ENCODE data around the gene TBC1D30. TPM values are rescaled to one million over a fixed set of nuclear protein-coding genes. Genes with fewer than 3 reads are reported as not detected.

Gene TBC1D30
- total and polyA plus RNA-seq, 3 experiments from 2014 or later, result 1.7 TPM; not detected in 1

DNA sequence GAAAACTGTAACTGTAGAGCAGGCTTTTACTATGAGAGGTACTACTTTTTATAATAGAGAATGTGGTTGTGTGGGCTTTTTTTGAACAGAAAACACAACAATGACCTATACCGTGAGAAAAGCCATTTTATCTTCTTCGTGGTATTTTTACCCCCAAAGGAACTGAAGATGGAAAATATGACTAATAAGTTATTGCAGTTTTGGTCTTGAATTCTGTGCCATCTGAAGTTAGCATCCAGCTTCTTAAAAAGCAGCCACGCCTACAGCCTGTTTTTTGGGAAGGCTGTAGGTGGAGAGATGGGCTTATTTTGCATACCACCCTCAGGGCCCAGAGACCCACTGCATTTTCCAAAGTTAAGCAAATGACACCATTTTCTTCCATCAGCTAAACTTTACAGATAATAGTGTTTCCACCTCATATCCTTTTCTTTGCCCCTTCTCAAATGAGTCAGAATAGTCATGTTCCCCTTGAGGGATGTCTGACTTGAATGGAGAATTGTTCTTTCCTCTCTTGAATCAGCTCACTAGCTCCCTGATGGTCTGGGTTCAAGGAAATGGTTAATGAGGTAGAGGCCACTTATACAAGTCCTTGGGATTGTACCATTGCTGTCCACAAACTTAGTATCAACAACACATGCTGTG is 53.0 kb downstream of the TBC1D30 start:
- no peak overlapping the region for H3K4me3 Mint-ChIP-seq
- no peaks in the 10 kb centered on the region for H3K4me1 Mint-ChIP-seq
- H3K9me3 Mint-ChIP-seq, result no peaks in the 10 kb centered on the region
- Histone ChIP-seq H3K27ac (ENCODE audit: low read depth, low read length) (no peak overlapping the region), H3K4me3 (ENCODE audit: low read length) (no peak overlapping the region), H3K9me3 (ENCODE audit: low read length) (no peaks in the 10 kb centered on the region), H3K4me1 (ENCODE audit: insufficient read depth, low read length) (no peaks in the 10 kb centered on the region), H3K36me3 (ENCODE audit: insufficient read depth, low read length) (no peaks in the 10 kb centered on the region), H3K27me3 (ENCODE audit: insufficient read depth, low read length, poor library complexity, severe bottlenecking) (no peaks in the 10 kb centered on the region)
- ChIA-PET CTCF (no interaction called here), POLR2A (no interaction called here)
- H3K36me3 Mint-ChIP-seq, result no peaks in the 10 kb centered on the region
- peaks cover 3 to 9% of the 10 kb centered on the region in 2 donors for H3K27me3 Mint-ChIP-seq
- DNase-seq, result no peak
- no peak overlapping the region for H3K27ac Mint-ChIP-seq

DNA sequence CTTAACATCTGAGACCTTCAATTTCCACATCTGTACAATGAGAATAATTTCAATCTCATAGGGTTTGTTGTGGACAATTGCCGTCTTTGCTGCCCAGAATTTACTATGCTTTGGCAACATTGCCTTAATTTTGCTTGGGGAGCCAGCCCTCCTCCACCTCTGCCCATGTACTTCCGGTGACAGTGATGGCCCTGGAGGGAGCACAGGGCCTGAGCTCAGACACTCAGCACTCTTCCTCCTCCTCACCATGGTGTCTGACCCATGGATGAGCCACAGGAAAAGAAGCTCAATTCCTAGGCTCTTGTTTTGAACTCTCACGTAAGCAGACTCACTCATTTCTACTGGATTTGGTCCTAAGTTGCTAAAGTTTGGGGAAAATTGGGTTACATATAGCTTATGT is 58.2 kb downstream of the TBC1D30 start:
- Mint-ChIP-seq H3K36me3 (no peaks in the 10 kb centered on the region), H3K27me3 (peaks cover 4 to 27% of the 10 kb centered on the region in 2 donors), H3K9me3 (no peaks in the 10 kb centered on the region), H3K27ac (no peak overlapping the region), H3K4me1 (no peaks in the 10 kb centered on the region), H3K4me3 (no peak overlapping the region)
- no peaks in the 10 kb centered on the region for H3K9me3 ChIP-seq (ENCODE audit: low read length)
- H3K27ac ChIP-seq (ENCODE audit: low read depth, low read length), result no peak overlapping the region
- no peaks in the 10 kb centered on the region for H3K27me3 ChIP-seq (ENCODE audit: insufficient read depth, low read length, poor library complexity, severe bottlenecking)
- CTCF ChIA-PET, result no interaction called here
- DNase-seq, result no peak
- no peak overlapping the region for H3K4me3 ChIP-seq (ENCODE audit: low read length)
- POLR2A ChIA-PET, result no interaction called here
- H3K4me1 ChIP-seq (ENCODE audit: insufficient read depth, low read length), result no peaks in the 10 kb centered on the region
- no peaks in the 10 kb centered on the region for H3K36me3 ChIP-seq (ENCODE audit: insufficient read depth, low read length)

DNA sequence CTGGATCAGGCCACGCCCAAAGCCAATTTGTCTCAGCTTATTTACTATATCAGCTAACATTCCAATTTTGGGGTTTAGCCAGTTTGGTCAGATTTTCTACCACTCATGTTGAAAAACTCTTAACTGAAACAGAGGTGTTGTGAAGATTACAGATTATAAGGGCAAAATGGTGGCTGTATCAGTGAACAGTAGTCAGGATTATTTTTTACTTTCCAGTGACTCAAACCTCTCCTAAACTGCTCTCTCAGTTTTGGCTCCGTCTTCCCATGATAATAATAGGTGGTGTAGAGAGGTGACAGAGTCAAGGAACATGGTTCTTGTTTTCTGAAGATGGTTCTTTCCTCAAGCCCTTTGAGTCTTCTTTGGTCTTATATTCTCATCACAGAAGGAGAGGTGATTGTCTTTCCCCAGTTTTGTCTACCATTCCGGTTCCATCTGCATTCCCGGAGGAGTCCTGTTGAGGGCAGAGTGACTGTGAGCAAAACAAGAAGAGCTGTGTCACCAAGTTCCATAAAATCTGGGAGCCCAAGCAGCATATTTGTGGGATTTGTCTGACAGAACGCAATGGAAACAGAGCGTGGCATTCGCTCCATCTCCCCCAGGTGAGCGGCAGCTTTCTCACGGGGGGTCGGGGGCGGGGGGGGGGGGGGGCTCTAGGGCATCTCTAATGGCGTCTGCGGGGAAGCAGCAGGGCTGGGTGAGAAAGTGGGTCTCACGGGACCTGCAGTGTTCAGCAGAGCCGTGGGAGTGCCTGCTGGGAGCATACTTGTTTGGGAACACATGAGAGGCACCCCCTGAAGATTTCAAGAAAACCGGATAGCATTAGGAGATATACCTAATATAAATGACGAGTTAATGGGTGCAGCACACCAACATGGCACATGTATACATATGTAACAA is 59.1 kb downstream of the TBC1D30 start:
- Mint-ChIP-seq H3K27ac (peak overlapping the region in 1 of 8 donors; percentile 64), H3K36me3 (no peaks in the 10 kb centered on the region), H3K4me3 (no peak overlapping the region), H3K9me3 (no peaks in the 10 kb centered on the region), H3K27me3 (peaks cover 4 to 23% of the 10 kb centered on the region in 2 donors), H3K4me1 (no peaks in the 10 kb centered on the region)
- no peak overlapping the region for H3K4me3 ChIP-seq (ENCODE audit: low read length)
- no peaks in the 10 kb centered on the region for H3K9me3 ChIP-seq (ENCODE audit: low read length)
- no peaks in the 10 kb centered on the region for H3K36me3 ChIP-seq (ENCODE audit: insufficient read depth, low read length)
- DNase-seq, result no peak
- no peaks in the 10 kb centered on the region for H3K27me3 ChIP-seq (ENCODE audit: insufficient read depth, low read length, poor library complexity, severe bottlenecking)
- H3K27ac ChIP-seq (ENCODE audit: low read depth, low read length), result no peak overlapping the region
- ChIA-PET POLR2A (no interaction called here), CTCF (no interaction called here)
- no peaks in the 10 kb centered on the region for H3K4me1 ChIP-seq (ENCODE audit: insufficient read depth, low read length)

DNA sequence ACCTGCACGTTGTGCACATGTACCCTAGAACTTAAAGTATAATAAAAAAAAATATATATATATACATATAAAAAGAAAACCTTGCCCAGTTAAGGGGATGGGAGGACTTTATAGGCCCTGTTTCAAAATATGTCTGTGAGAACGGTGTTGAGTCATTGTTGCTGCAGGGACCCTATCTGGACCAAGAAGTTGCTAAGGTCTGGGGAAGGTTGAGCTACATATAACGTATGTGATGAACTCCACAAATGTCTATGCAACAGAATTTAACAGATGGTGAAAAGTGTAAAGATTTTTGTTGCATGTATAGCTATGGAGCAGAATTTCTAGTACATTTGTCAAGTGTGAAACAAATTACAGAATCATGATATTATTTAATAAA is 59.7 kb downstream of the TBC1D30 start:
- no peaks in the 10 kb centered on the region for H3K4me1 ChIP-seq (ENCODE audit: insufficient read depth, low read length)
- H3K27ac Mint-ChIP-seq, result no peak overlapping the region
- peaks cover 4 to 29% of the 10 kb centered on the region in 2 donors for H3K27me3 Mint-ChIP-seq
- H3K4me1 Mint-ChIP-seq, result no peaks in the 10 kb centered on the region
- no peak overlapping the region for H3K4me3 ChIP-seq (ENCODE audit: low read length)
- no peaks in the 10 kb centered on the region for H3K36me3 ChIP-seq (ENCODE audit: insufficient read depth, low read length)
- no peaks in the 10 kb centered on the region for H3K36me3 Mint-ChIP-seq
- H3K9me3 ChIP-seq (ENCODE audit: low read length), result no peaks in the 10 kb centered on the region
- no peak overlapping the region for H3K4me3 Mint-ChIP-seq
- H3K27ac ChIP-seq (ENCODE audit: low read depth, low read length), result no peak overlapping the region
- ChIA-PET POLR2A (no interaction called here), CTCF (no interaction called here)
- no peaks in the 10 kb centered on the region for H3K27me3 ChIP-seq (ENCODE audit: insufficient read depth, low read length, poor library complexity, severe bottlenecking)
- no peak for DNase-seq
- no peaks in the 10 kb centered on the region for H3K9me3 Mint-ChIP-seq

DNA sequence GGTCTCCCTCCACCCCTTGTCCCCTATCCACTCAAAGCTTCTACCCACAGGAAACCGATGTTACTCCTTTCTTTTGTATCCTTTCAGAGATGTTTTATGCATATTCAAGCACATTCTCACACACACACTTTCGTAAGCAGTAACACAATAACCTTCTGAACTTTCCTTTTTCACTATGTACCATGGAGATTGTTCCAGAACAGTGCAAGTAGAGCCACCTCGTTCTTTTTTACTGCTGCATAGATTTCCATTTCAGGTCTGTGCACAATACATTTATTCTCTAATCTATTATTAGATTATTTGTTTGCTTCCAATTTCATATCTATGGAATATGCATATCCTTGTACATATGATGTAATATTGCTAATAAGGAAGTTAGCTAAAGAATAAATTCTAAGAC is 60.3 kb downstream of the TBC1D30 start:
- no peaks in the 10 kb centered on the region for H3K9me3 Mint-ChIP-seq
- Histone ChIP-seq H3K9me3 (ENCODE audit: low read length) (no peaks in the 10 kb centered on the region), H3K4me3 (ENCODE audit: low read length) (no peak overlapping the region), H3K4me1 (ENCODE audit: insufficient read depth, low read length) (no peaks in the 10 kb centered on the region), H3K36me3 (ENCODE audit: insufficient read depth, low read length) (no peaks in the 10 kb centered on the region), H3K27me3 (ENCODE audit: insufficient read depth, low read length, poor library complexity, severe bottlenecking) (no peaks in the 10 kb centered on the region), H3K27ac (ENCODE audit: low read depth, low read length) (no peak overlapping the region)
- peaks cover 4 to 34% of the 10 kb centered on the region in 2 donors for H3K27me3 Mint-ChIP-seq
- DNase-seq, result no peak
- no peaks in the 10 kb centered on the region for H3K36me3 Mint-ChIP-seq
- H3K4me3 Mint-ChIP-seq, result no peak overlapping the region
- CTCF ChIA-PET, result no interaction called here
- no peak overlapping the region for H3K27ac Mint-ChIP-seq
- POLR2A ChIA-PET, result no interaction called here
- no peaks in the 10 kb centered on the region for H3K4me1 Mint-ChIP-seq

DNA sequence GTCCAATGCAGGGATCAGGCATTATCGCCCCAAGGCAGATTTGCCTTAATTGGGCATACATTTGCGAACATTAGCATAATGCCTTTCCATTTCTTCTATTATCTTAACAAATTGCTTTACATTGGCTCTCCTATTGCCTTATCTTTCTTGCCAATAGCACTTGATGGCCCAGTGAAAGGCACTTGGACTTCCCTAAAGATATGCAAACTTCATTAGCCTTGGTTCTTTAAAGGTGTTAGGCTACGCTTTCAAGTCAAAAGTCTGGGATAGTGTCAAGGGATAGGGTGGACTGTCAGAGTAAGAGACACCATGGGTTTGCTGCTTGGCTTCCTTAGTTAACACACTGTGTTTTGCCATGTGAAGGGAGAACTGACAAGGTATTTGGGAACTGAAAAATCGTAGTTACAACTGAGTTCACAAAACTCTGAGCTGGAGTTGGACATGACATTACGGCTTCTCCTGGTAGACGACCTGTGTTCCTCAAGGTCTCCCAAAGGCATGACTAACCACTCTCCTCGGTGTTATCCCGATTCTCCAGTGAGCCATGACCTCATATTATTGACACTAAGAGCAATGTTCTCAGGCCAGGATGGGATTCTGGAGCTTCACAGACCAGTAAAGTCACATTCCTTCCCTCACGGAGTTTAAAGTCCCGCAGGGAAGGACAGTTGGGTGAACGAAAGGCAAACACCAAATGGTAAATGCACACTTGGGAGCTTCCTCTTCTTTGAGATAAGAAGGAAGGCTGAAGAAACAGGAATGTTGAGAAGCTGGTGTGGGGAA is 65.2 kb downstream of the TBC1D30 start:
- H3K4me3 Mint-ChIP-seq, result no peak overlapping the region
- no peaks in the 10 kb centered on the region for H3K36me3 Mint-ChIP-seq
- H3K27ac Mint-ChIP-seq, result no peak overlapping the region
- no peaks in the 10 kb centered on the region for H3K4me1 Mint-ChIP-seq
- Histone ChIP-seq H3K9me3 (ENCODE audit: low read length) (no peaks in the 10 kb centered on the region), H3K36me3 (ENCODE audit: insufficient read depth, low read length) (no peaks in the 10 kb centered on the region), H3K4me3 (ENCODE audit: low read length) (no peak overlapping the region), H3K4me1 (ENCODE audit: insufficient read depth, low read length) (no peaks in the 10 kb centered on the region), H3K27me3 (ENCODE audit: insufficient read depth, low read length, poor library complexity, severe bottlenecking) (no peaks in the 10 kb centered on the region), H3K27ac (ENCODE audit: low read depth, low read length) (no peak overlapping the region)
- ChIA-PET CTCF (interaction anchor here (0.7 to 2.6 kb wide), 6 partner anchors 57 to 1481 kb away, joined by 3 to 26 read pairs (median 4); no protein-coding TSS in a partner anchor), POLR2A (no interaction called here)
- no peaks in the 10 kb centered on the region for H3K9me3 Mint-ChIP-seq
- no peak for DNase-seq
- H3K27me3 Mint-ChIP-seq, result peaks cover 8 to 47% of the 10 kb centered on the region in 2 donors

DNA sequence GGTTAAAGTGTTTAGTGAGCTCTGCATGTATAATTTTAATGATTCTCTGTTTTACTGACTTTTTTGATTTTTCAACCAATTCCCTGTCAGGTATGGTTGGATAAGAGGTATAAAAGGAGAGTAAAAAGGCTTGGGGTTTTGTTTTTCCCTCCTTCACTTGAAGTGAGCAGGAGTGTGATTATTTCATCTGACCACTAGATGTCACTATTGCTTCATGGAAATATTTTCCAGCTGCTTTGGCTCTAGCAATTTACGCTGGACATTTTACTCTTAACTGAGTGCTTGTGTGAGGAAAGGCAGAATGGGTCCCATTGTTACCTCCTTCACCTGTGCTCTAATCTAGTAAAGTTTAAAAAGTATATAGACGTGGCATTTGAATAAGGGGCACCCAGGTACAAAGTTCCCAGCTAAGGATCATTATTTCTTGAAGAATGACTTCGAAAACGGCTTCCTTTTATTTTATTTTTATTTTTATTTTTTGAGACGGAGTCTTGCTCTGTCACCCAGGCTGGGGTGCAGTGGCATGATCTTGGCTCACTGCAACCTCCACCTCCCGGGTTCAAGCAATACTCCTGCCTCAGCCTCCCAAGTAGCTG is 66.5 kb downstream of the TBC1D30 start:
- no peaks in the 10 kb centered on the region for H3K4me1 Mint-ChIP-seq
- H3K27me3 Mint-ChIP-seq, result peaks cover 8 to 43% of the 10 kb centered on the region in 2 donors
- peak in 2 of 5 donors; percentile 29 to 47 for DNase-seq
- H3K4me3 ChIP-seq (ENCODE audit: low read length), result no peak overlapping the region
- ChIA-PET CTCF (interaction anchor here (0.8 to 2.6 kb wide), 11 partner anchors 9 to 1215 kb away, joined by 3 to 26 read pairs (median 4); no protein-coding TSS in a partner anchor), POLR2A (no interaction called here)
- H3K27ac Mint-ChIP-seq, result no peak overlapping the region
- no peaks in the 10 kb centered on the region for H3K36me3 Mint-ChIP-seq
- no peaks in the 10 kb centered on the region for H3K9me3 ChIP-seq (ENCODE audit: low read length)
- H3K4me3 Mint-ChIP-seq, result no peak overlapping the region
- H3K4me1 ChIP-seq (ENCODE audit: insufficient read depth, low read length), result no peaks in the 10 kb centered on the region
- H3K36me3 ChIP-seq (ENCODE audit: insufficient read depth, low read length), result no peaks in the 10 kb centered on the region
- no peak overlapping the region for H3K27ac ChIP-seq (ENCODE audit: low read depth, low read length)
- H3K27me3 ChIP-seq (ENCODE audit: insufficient read depth, low read length, poor library complexity, severe bottlenecking), result no peaks in the 10 kb centered on the region
- H3K9me3 Mint-ChIP-seq, result no peaks in the 10 kb centered on the region
